T-helper 22 cell (primary cell): ENCODE measurements around the gene B3GNT2.
"Not testable (repeated sequence)": the region's sequence is repeated elsewhere in the genome, so short reads cannot be mapped to it uniquely, and the experiment has no call there.

ENCODE experiments used
- DNase-seq: peaks from one replicate; pipeline ENCODE4 v3.0.0-alpha.2; 2020; ENCODE audit warnings: low read depth

The B3GNT2 gene

DNA sequence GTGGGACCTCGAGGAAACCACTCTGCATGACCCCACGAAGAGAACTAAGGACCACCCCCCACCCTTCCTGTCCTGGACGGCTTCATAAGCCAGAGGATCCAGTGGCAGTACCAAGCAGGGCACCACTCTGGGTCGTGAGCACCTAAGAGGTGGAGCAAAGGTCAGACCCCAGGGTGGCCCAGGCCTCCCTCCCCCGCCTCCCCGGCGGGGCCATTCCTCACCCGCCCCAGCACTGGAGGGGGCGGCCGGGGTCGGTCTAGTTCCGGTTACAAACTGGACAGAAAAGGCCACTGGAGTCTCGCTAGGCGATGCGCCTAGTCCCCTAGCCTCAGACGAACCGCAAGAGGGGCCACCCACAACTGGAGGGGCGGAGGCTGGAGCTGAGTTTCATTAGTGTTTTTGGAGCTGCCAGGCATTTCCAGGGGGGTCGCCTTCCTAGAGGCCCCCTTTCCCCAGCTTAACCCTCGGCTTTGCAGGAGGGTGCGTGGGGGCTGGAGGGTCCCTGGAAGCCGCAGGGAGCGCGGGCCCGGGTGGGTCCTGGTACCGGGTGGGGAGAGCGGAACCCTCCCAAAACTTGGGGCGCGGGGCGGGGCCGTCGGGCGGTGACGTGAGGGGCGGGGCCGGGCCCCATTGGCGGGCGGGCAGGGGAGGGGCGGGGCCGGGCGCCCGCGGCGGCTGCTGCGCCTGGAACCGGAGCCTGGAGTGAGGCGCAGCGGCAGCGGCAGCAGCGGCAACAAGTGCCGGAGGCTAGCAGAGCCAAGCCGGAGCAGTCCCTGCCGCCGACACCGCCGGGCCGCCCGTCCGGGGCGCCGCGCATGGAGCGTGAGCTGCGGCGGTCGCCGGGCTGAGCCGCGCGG, at the start of gene B3GNT2:
Gene B3GNT2 (plus strand): TSS at position 695 of the 857 bp plus-strand sequence. CDS start 26,106 bp downstream, outside the sequence.
- DNase-seq, result peak; percentile 69

DNA sequence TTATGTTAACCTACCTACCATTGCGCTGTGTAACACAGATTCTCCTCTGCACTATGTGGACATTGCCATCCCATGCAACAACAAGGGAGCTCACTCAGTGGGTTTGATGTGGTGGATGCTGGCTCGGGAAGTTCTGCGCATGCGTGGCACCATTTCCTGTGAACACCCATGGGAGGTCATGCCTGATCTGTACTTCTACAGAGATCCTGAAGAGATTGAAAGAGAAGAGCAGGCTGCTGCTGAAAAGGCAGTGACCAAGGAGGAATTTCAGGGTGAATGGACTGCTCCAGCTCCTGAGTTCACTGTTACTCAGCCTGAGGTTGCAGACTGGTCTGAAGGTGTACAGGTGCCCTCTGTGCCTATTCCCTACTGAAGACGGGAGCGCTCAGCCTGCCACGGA, 49.1 kb upstream of the B3GNT2 start:
- DNase-seq, result not testable (repeated sequence)

DNA sequence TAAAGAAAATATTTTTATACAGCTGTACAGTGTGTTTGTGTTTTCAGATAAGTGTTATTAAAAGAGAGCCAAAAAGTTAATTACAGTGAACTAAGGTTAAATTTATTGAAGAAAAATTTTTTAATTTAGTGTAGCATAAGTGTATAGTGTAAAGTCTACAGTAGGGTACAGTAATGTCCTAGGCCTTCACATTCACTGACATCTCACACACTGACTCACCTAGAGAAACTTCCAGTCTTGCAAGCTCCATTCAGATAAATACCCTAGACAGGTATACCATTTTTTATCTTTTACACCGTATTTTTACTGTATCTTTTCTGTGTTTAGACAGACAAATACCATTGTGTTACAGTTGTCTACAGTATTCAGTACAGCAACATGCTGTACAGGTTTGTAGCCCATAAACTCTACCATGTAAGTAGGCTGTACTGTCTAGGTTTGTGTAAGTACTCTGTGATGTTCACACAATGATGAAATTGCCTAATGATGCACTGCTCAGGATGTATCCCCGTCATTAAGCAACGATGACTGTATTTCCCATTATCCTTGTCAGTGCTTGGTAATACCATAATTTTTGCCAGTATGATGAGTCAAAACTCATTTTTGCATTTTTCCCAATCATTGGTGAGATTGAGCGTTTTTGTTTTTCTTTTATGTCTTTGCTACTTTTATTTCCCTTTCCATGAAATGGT, 48.2 kb upstream of the B3GNT2 start:
- DNase-seq, result no peak

DNA sequence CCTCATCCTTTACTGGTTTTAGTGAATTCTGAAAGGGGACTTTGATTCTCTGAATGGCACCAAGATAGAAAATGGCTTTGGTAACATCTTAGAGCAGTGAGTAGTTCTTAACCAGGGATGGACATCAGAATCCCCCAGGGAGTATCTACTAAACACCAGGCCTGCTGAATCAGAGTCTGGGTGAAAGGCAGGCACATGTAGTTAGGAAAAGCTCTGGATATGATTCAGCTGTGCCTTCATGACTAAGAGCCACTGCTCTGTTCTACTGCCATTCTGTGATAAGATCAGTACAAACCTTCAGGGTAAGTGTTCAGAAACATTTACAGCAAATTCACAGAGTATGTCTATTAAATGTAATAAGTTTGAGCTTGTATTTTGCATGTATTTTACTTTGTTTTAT, 46.2 kb upstream of the B3GNT2 start:
- no peak for DNase-seq

GRCh38 chr2:62150597-62151305, 45.2 kb upstream of the B3GNT2 start:
- no peak for DNase-seq

GRCh38 chr2:62151306-62151638, 44.6 kb upstream of the B3GNT2 start:
- DNase-seq, result no peak

GRCh38 chr2:62152000-62152399, 43.9 kb upstream of the B3GNT2 start:
- DNase-seq, result no peak

GRCh38 chr2:62156861-62157496, 38.9 kb upstream of the B3GNT2 start:
- DNase-seq, result no peak

DNA sequence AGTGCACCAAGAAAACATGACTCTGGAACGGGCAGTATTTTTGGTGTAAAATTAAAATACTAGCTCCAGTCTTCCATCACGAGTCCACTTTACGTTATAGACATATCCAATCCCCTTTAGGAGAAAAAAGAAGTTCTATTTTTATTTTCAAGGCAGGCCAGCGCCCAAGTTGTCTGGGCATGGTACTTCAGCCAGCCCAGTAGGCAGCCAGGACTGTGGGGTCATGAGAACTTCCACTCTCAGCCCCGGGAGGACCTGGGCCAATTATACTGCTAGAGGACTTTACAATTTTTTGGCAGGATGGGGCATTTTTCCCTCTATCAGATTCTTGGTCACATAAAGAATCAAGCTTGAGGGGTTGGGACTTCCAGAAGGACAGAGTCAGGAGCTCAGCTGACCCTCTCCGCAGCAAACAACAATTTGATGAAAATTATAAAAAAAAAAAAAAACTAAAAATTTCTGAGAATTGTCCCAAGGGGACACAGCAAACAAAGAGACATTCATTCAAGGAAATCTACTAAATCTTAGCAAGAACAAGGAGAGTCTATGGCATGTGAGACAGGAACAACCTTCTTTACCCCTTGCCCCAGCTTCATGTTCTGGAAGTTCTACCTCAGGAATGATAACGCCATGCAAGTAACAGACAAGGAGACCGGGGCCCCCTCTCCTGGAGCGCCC, 37.3 kb upstream of the B3GNT2 start:
- DNase-seq, result no peak

DNA sequence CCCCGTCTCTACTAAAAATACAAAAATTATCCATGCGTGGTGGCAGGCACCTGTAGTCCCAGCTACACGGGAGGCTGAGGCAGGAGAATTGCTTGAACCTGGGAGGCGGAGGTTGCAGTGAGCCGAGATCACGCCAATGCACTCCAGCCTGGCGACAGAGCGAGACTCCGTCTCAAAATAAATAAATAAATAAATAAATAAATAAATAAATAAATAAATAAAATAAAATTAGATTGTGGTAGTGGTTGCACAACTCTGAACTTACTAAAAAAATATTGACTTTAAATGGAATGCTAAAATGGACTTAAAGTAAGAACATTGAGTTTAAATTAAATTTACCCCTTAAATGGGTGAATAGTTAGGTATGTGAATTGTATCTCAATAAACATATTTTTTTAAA, 35.2 kb upstream of the B3GNT2 start:
- DNase-seq, result not testable (repeated sequence)

GRCh38 chr2:62163106-62163831, 32.6 kb upstream of the B3GNT2 start:
- no peak for DNase-seq

DNA sequence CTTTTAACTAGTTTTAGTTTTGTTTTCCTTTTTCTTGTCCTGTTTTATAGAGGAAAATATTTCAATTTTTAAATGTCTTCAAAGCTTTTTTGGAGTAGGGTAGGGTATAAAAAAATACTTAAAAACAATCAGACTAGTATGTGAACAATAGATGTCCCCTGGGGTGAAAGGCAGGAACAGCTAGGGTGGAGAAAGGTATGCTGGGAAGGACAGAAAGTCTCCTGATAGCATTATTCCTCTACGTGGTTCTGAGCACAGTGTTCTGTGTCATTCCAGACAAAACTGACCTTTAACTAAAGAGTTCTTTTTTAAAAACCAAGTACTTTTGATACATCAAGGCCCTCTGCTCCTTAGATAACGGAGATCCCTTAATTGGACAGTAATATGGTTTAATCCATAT, 32.1 kb upstream of the B3GNT2 start:
- DNase-seq, result no peak

DNA sequence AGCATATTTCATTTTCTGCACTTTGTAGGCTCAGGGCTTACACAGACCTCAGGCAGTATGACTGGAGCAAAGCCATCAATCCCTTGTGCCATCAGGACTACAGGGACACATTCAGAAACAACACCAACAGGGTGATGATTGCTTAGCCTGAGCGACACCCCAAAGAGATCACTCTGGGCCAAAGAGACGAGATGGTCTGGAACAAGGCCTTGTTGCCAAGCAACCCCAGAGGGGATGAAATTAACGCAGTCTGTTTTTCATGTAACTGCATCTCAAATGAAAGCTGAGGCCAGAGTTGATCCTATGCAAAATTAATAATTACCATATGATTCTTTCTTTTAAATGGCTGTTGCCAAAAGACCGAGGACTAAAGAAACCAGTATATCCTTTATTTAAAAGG, 20.2 kb upstream of the B3GNT2 start:
- DNase-seq, result no peak

DNA sequence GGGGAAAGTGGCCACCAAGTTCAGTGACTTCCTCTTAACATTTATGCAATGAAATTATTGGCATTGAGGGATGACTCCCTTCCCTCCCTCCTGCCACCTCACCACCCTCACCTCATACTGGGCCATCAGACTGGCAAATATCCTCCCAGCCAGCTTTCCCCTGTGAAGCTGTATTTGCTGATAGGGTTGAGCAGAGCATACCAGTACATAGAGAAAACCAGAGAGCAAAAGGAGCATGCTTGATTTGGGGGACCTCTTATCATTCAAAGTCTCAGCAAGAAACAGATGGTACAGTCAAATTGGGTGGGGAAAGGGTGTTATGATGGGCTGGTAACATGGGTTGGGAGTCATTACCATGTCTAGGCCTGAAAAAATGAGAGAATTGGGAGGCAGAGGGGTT, 19.1 kb upstream of the B3GNT2 start:
- no peak for DNase-seq

- DNase-seq, result no peak
These were observed 18.4 kb upstream of the B3GNT2 start for GRCh38 chr2:62177392-62178049.

DNA sequence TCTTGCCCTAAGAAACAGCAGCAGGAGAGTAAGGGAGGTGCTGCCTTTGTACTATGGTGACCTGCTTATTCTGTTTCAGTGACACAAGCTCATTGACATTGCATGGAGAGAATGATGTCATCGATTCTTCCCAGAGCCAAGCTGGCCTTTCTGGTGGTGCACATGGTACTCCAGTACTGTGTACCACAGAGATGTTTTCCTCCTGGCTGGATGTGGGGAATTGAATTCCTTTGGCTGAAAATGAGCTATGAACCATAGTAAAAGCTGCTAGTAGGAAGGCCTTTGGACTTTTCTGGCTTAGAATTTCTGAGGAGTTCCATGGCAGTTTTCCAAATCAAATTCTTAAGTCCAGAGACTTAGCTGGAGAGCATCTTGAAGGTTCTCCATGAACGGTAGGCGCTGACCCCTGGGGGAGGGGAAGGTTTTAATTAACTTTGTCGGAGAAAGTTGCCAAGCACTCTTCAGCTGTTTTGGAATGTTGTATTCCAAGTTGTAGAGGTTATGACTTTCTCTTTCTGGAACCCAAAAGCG, 17.1 kb upstream of the B3GNT2 start:
- no peak for DNase-seq

DNA sequence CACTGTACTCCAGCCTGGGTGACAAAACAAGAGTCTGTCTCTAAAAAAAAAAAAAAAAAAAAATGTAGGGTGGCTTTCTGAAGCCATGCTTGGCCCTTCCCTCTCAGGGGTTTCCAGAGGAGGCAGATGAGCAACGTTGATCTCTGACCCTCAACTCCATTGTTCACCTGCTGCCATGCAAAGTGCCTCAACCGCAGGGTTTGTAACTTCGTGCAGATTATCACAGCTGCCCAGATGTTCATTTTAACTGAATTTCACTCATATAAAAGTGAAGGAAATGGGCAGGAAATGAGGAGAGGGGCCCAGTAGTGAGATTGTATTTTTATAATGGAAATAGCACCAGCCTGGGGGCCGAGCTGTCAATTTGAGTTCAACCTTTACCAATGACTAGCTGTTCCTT, 14.9 kb upstream of the B3GNT2 start:
- no peak for DNase-seq

DNA sequence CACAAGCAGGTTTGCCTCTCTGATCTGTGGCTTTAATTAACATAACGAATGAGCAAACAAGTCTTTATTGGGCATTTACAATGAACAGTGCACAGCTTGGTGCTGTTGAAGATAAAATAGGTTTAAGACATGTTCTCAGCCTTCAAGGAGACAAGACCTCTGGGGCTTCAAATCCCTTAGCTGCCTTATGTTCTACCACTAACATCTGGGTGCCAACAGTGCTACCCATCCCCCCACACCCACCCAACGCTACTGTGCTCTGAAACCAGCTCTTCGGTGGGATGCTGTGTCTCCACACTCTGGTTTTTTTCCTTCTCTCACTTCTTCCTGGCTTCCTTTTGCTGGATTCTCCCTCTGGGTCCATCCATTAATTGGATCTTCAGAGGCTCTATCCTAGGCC, 14.1 kb upstream of the B3GNT2 start:
- no peak for DNase-seq

DNA sequence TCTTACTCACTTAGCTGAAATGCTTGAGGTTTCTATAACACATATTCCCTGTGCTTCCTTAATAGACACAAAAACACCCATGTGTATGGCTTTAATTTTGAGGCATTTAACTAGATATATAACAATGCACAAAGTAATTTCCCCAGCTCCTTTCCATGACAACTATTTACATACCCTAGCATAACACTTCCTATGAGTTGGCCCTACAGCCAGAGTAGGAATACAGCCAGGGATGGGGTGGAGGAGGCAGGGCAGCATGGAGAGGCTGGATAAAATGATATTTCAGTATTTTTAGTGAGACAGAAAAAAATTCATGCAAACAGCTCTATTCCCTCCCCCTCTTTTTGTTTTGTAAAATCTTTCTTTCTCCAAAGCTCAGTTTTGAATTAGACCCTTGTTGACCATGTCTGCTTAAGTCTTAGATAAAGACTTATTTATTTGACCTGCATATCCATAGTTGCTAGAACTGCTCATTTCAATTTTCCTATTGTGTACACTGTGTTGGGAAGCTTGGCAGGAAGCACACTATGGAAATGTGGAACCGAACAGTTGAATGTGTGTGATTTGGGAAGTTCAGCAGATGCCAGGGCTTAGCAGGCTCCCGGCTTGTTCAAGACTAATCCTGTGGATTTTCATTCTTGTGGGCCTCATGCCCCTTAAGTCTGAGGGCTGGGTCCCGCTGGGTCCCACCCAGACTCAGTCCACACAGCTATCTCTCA, 11.2 kb upstream of the B3GNT2 start:
- DNase-seq, result no peak
